HG03280 (cell line): Measurements from ENCODE around the gene ATG2A.
"Not testable (repeated sequence)": the region's sequence is repeated elsewhere in the genome, so short reads cannot be mapped to it uniquely, and the experiment has no call there.

Source experiments
- ATAC-seq: cut with Tn5 transposase; IDR thresholded peaks from one replicate; pipeline ENCODE4 v1.9.1; 2021; ENCODE audit warnings: mild to moderate bottlenecking, moderate library complexity; ENCODE audit not compliant: unreplicated experiment

Gene ATG2A

GRCh38 chr11:64857485-64857884, 59.5 kb downstream of the ATG2A start:
- no peak for ATAC-seq

GRCh38 chr11:64856382-64857227, 60.4 kb downstream of the ATG2A start:
- ATAC-seq, result no peak

- no peak for ATAC-seq
Observed at GRCh38 chr11:64855596-64856304, 61.3 kb downstream of the ATG2A start.

- ATAC-seq, result no peak
Observed at GRCh38 chr11:64854534-64855502, 62.2 kb downstream of the ATG2A start.

- ATAC-seq, result no peak
Observed at GRCh38 chr11:64854157-64854533, 62.9 kb downstream of the ATG2A start.

- no peak for ATAC-seq
Observed at GRCh38 chr11:64853709-64854108, 63.3 kb downstream of the ATG2A start.

GRCh38 chr11:64852804-64853509, 64.1 kb downstream of the ATG2A start:
- no peak for ATAC-seq

GRCh38 chr11:64851831-64852351, 65.1 kb downstream of the ATG2A start:
- ATAC-seq, result no peak

- ATAC-seq, result peak; percentile 63
Observed at GRCh38 chr11:64850979-64851567, 65.9 kb downstream of the ATG2A start.

- ATAC-seq, result no peak
Observed at GRCh38 chr11:64849598-64850356, 67.2 kb downstream of the ATG2A start.

- ATAC-seq, result no peak
Observed at GRCh38 chr11:64848826-64849597, 68.0 kb downstream of the ATG2A start.

GRCh38 chr11:64848214-64848825, 68.7 kb downstream of the ATG2A start:
- no peak for ATAC-seq

- no peak for ATAC-seq
Observed at GRCh38 chr11:64846998-64847666, 69.9 kb downstream of the ATG2A start.

GRCh38 chr11:64845776-64846129, 71.3 kb downstream of the ATG2A start:
- ATAC-seq, result not testable (repeated sequence)

GRCh38 chr11:64845129-64845775, 71.8 kb downstream of the ATG2A start:
- ATAC-seq, result no peak
